GM18502 (cell line): ENCODE measurements around the gene ITGAV.

Experiments
- ATAC-seq: cut with Tn5 transposase; IDR thresholded peaks from one replicate; pipeline ENCODE4 v1.9.1; 2021; ENCODE audit warnings: mild to moderate bottlenecking; ENCODE audit not compliant: unreplicated experiment, poor library complexity

ITGAV gene

GRCh38 chr2:186610785-186611184, 20.9 kb downstream of the ITGAV start:
- no peak for ATAC-seq

- ATAC-seq = no peak
These were observed 21.7 kb downstream of the ITGAV start for GRCh38 chr2:186611526-186611925.

- ATAC-seq = no peak
These were observed 22.2 kb downstream of the ITGAV start for GRCh38 chr2:186612026-186612425.

- peak; percentile 53 for ATAC-seq
These were observed 22.9 kb downstream of the ITGAV start for GRCh38 chr2:186612555-186613440.

GRCh38 chr2:186614373-186614772, 24.5 kb downstream of the ITGAV start:
- no peak for ATAC-seq

GRCh38 chr2:186617148-186617547, 27.3 kb downstream of the ITGAV start:
- ATAC-seq = no peak

- no peak for ATAC-seq
These were observed 27.9 kb downstream of the ITGAV start for GRCh38 chr2:186617771-186618170.

- ATAC-seq = no peak
These were observed 28.8 kb downstream of the ITGAV start for GRCh38 chr2:186618696-186619095.

GRCh38 chr2:186623084-186623483, 33.2 kb downstream of the ITGAV start:
- no peak for ATAC-seq

- no peak for ATAC-seq
These were observed 34.4 kb downstream of the ITGAV start for GRCh38 chr2:186624276-186624675.

- ATAC-seq = no peak
These were observed 39.6 kb downstream of the ITGAV start for GRCh38 chr2:186629250-186629996.

GRCh38 chr2:186632417-186632816, 42.6 kb downstream of the ITGAV start:
- no peak for ATAC-seq

- no peak for ATAC-seq
These were observed 44.8 kb downstream of the ITGAV start for GRCh38 chr2:186634701-186635100.

- no peak for ATAC-seq
These were observed 47.1 kb downstream of the ITGAV start for GRCh38 chr2:186636800-186637496.

- ATAC-seq = no peak
These were observed 47.6 kb downstream of the ITGAV start for GRCh38 chr2:186637497-186637800.

GRCh38 chr2:186639939-186640338, 50.1 kb downstream of the ITGAV start:
- ATAC-seq = peak; percentile 79

- ATAC-seq = peak; percentile 8
These were observed 51.4 kb downstream of the ITGAV start for GRCh38 chr2:186641132-186641806.

GRCh38 chr2:186641807-186642321, 52.0 kb downstream of the ITGAV start:
- ATAC-seq = peak; percentile 76

GRCh38 chr2:186644791-186645190, 54.9 kb downstream of the ITGAV start:
- no peak for ATAC-seq

- no peak for ATAC-seq
These were observed 56.1 kb downstream of the ITGAV start for GRCh38 chr2:186645999-186646398.
